IMR-90 (cell line): Measurements from ENCODE around the gene ITPKC. TPM values are rescaled to one million over a fixed set of nuclear protein-coding genes. Genes with fewer than 3 reads are reported as not detected.

Experiments used
- ATAC-seq: fragments of 200-7000 bp; cut with Tn5 transposase; 2 replicates; pipeline ENCODE4 v1.9.1; 2020; ENCODE audit warnings: low read depth, mild to moderate bottlenecking, moderate library complexity
- Bru-seq: library from RNA; stranded (reverse); fragments of 400-500 nt; gene quantifications from one replicate; lab custom pipeline; 2021; lab: Mats Ljungman, UMichigan
- BruChase-seq, 2 experiments: library from RNA; stranded (reverse); fragments of 400-500 nt; gene quantifications; one replicate each; lab custom pipeline; 2021; lab: Mats Ljungman, UMichigan
- BruUV-seq: library from RNA; stranded (reverse); fragments of 400-500 nt; replicated peaks from 2 replicates; lab custom pipeline; 2021; lab: Mats Ljungman, UMichigan
- CTCF ChIA-PET: fragments of 300-600 bp; formaldehyde crosslinking; extraction: SDS; loops from one replicate; lab custom pipeline; 2021; ENCODE audit warnings: antibody characterized with exemption; lab: Yijun Ruan, JAX
- POLR2A ChIA-PET: fragments of 300-600 bp; sonication (Branson Sonifier 250); formaldehyde crosslinking; loops from one replicate; lab custom pipeline; 2022; ENCODE audit warnings: antibody characterized with exemption; ENCODE audit not compliant: unreplicated experiment; lab: Charles Lee
- DNase-seq: peaks from one replicate; pipeline ENCODE4 v3.0.0; 2013
- H2AFZ ChIP-seq: replicated peaks from 2 replicates; pipeline ENCODE3; 2013; ENCODE audit warnings: low read length, mild to moderate bottlenecking; ENCODE audit not compliant: poor library complexity
- H2AK5ac ChIP-seq: 2 replicates; pipeline ENCODE4 v1.6.1; 2013; ENCODE audit warnings: low read depth, low read length, inconsistent platforms
- H2AK9ac ChIP-seq: replicated peaks from 2 replicates; pipeline ENCODE3; 2013; ENCODE audit warnings: mild to moderate bottlenecking, low read depth, low read length, moderate library complexity; ENCODE audit not compliant: poor library complexity
- H2BK120ac ChIP-seq: 2 replicates; pipeline ENCODE4 v1.6.1; 2013; ENCODE audit warnings: low read depth, low read length, inconsistent platforms
- H2BK15ac ChIP-seq: 3 replicates; pipeline ENCODE4 v1.6.1; 2013; ENCODE audit warnings: low read depth, low read length, inconsistent platforms
- H2BK20ac ChIP-seq: 2 replicates; pipeline ENCODE4 v1.6.1; 2013; ENCODE audit warnings: low read depth, mild to moderate bottlenecking, inconsistent platforms, low read length, moderate library complexity
- H2BK5ac ChIP-seq: 2 replicates; pipeline ENCODE4 v1.6.1; 2013; ENCODE audit warnings: mild to moderate bottlenecking, low read depth, low read length, inconsistent platforms; ENCODE audit not compliant: poor library complexity, severe bottlenecking
- H3K14ac ChIP-seq: replicated peaks from 2 replicates; pipeline ENCODE4 v1.6.1; 2013; ENCODE audit warnings: low read depth, low read length, inconsistent platforms
- H3K18ac ChIP-seq: 2 replicates; pipeline ENCODE4 v1.6.1; 2013; ENCODE audit warnings: low read depth, low read length, control low read depth
- H3K23ac ChIP-seq: 2 replicates; pipeline ENCODE4 v1.6.1; 2013; ENCODE audit warnings: low read depth, low read length, inconsistent platforms
- H3K27ac ChIP-seq: 2 replicates; pipeline ENCODE4 v1.5.1; 2013; ENCODE audit warnings: mild to moderate bottlenecking, control low read depth, low read length; ENCODE audit not compliant: insufficient read depth
- H3K27me3 ChIP-seq: 2 replicates; pipeline ENCODE4 v1.6.1; 2013; ENCODE audit warnings: low read length; ENCODE audit not compliant: control insufficient read depth, insufficient read depth
- H3K36me3 ChIP-seq: 2 replicates; pipeline ENCODE4 v1.6.1; 2013; ENCODE audit warnings: low read length, mixed read lengths; ENCODE audit not compliant: control insufficient read depth, insufficient read depth
- H3K4ac ChIP-seq: 2 replicates; pipeline ENCODE4 v1.6.1; 2013; ENCODE audit warnings: low read depth, low read length, inconsistent platforms
- H3K4me1 ChIP-seq: 2 replicates; pipeline ENCODE4 v1.6.1; 2013; ENCODE audit warnings: low read length, mixed read lengths; ENCODE audit not compliant: control insufficient read depth, insufficient read depth
- H3K4me2 ChIP-seq: 2 replicates; pipeline ENCODE4 v1.6.1; 2013; ENCODE audit warnings: low read depth, mild to moderate bottlenecking, control low read depth, low read length, moderate library complexity
- H3K4me3 ChIP-seq: 2 replicates; pipeline ENCODE4 v1.5.1; 2013; ENCODE audit warnings: low read depth, mild to moderate bottlenecking, control low read depth, low read length, moderate library complexity; ENCODE audit not compliant: insufficient read depth
- H3K56ac ChIP-seq: 2 replicates; pipeline ENCODE4 v1.6.1; 2013; ENCODE audit warnings: low read length, inconsistent platforms; ENCODE audit not compliant: insufficient read depth; ENCODE audit errors: extremely low read depth
- H3K79me1 ChIP-seq, 2 experiments: 2 replicates each; pipeline ENCODE4 v1.6.1; 2013; ENCODE audit warnings: low read length in 2 of 2, inconsistent platforms in 1 of 2, low read depth in 1 of 2
- H3K9ac ChIP-seq: 2 replicates; pipeline ENCODE4 v1.6.1; 2013; ENCODE audit warnings: low read depth, low read length, control low read depth
- H3K9me1 ChIP-seq: 2 replicates; pipeline ENCODE4 v1.6.1; 2013; ENCODE audit warnings: low read length, inconsistent platforms; ENCODE audit not compliant: insufficient read depth
- H3K9me3 ChIP-seq: 2 replicates; pipeline ENCODE4 v1.6.1; 2013; ENCODE audit warnings: low read length; ENCODE audit not compliant: control insufficient read depth, insufficient read depth
- H4K20me1 ChIP-seq: 2 replicates; pipeline ENCODE4 v1.6.1; 2013; ENCODE audit warnings: low read length, inconsistent platforms; ENCODE audit not compliant: insufficient read depth
- H4K5ac ChIP-seq: 2 replicates; pipeline ENCODE4 v1.6.1; 2013; ENCODE audit warnings: mild to moderate bottlenecking, low read depth, low read length, control low read depth
- H4K8ac ChIP-seq, 2 experiments: 2 replicates each; pipeline ENCODE4 v1.6.1; 2013; ENCODE audit warnings: low read depth in 2 of 2, low read length in 2 of 2, control low read depth in 1 of 2, inconsistent platforms in 1 of 2
- H4K91ac ChIP-seq: 2 replicates; pipeline ENCODE4 v1.6.1; 2013; ENCODE audit warnings: low read depth, low read length, inconsistent platforms; ENCODE audit not compliant: insufficient read depth
- BHLHE40 ChIP-seq: fragments of 150-350 bp; IDR thresholded peaks from 2 replicates; pipeline ENCODE4 v1.6.1; 2016; ENCODE audit warnings: mild to moderate bottlenecking, low read depth, low read length
- CHD1 ChIP-seq: IDR thresholded peaks from 2 replicates; pipeline ENCODE4 v1.6.1; 2012; ENCODE audit warnings: low read depth, low read length, improper control_type of control experiment
- CTCF ChIP-seq: conservative IDR thresholded peaks from 2 replicates; pipeline ENCODE4 v1.5.1; 2012; ENCODE audit warnings: mild to moderate bottlenecking, low read depth, low read length, improper control_type of control experiment
- ELK1 ChIP-seq: fragments of 150-350 bp; IDR thresholded peaks from 2 replicates; pipeline ENCODE4 v1.6.1; 2016; ENCODE audit warnings: low read depth, mild to moderate bottlenecking, low read length, moderate library complexity, borderline replicate concordance
- FOS ChIP-seq: fragments of 150-350 bp; IDR thresholded peaks from 2 replicates; pipeline ENCODE4 v1.6.1; 2016; ENCODE audit warnings: low read depth, low read length
- MAFK ChIP-seq: IDR thresholded peaks from 2 replicates; pipeline ENCODE4 v1.6.1; 2012; ENCODE audit warnings: low read depth, low read length, improper control_type of control experiment
- MXI1 ChIP-seq: IDR thresholded peaks from 2 replicates; pipeline ENCODE4 v1.6.1; 2012; ENCODE audit warnings: low read depth, mild to moderate bottlenecking, low read length, moderate library complexity, borderline replicate concordance
- RAD21 ChIP-seq: IDR thresholded peaks from 2 replicates; pipeline ENCODE4 v1.6.1; 2012; ENCODE audit warnings: low read length, improper control_type of control experiment
- RCOR1 ChIP-seq: IDR thresholded peaks from 2 replicates; pipeline ENCODE4 v1.6.1; 2012; ENCODE audit warnings: mild to moderate bottlenecking, low read length, improper control_type of control experiment; ENCODE audit not compliant: insufficient replicate concordance
- RFX5 ChIP-seq: IDR thresholded peaks from 2 replicates; pipeline ENCODE4 v1.8.0; 2012; ENCODE audit warnings: low read depth, mild to moderate bottlenecking, low read length, moderate library complexity
- SMC3 ChIP-seq: fragments of 150-350 bp; IDR thresholded peaks from 2 replicates; pipeline ENCODE4 v1.6.1; 2016; ENCODE audit warnings: low read depth, mild to moderate bottlenecking, antibody characterized with exemption, low read length, moderate library complexity
- WGBS, 2 experiments: methylation state at CpG; one replicate each; pipeline versions ENCODE4 v1.1.5 to v1.1.7; 2013; ENCODE audit warnings: missing lambda C conversion rate in 2 of 2; ENCODE audit not compliant: insufficient read length in 1 of 2; ENCODE audit errors: extremely low coverage in 2 of 2; 5-methylcytosine and 5-hydroxymethylcytosine counted together
- dilution Hi-C: fragments of 300-500 bp; cut with HindIII; formaldehyde crosslinking; loops from one replicate; pipeline ENCODE4 v1.14.3; 2018; ENCODE audit warnings: low sequenced_read_pairs; ENCODE audit not compliant: unreplicated experiment
- in situ Hi-C: fragments of 300-500 bp; cut with MboI; formaldehyde crosslinking; loops from 3 replicates; pipeline ENCODE4 v1.14.3; 2019; ENCODE audit warnings: low sequenced_read_pairs, inconsistent platforms, mixed read lengths
- intact Hi-C: fragments of 100-400 bp; cut with micrococcal nuclease; formaldehyde crosslinking; loops from 2 replicates; pipeline ENCODE4 v1.10.0; 2022
- long read RNA-seq: library from polyadenylated mRNA; unstranded; transcript quantifications from one replicate; pipeline ENCODE4 v2.0.0, GENCODE V29; 2021; ENCODE audit not compliant: unreplicated experiment
- polyA plus RNA-seq, 3 experiments: library from polyadenylated mRNA; depleted of rRNA; stranded (reverse); fragments of >200 nt; gene quantifications; 2 replicates each; pipeline ENCODE4 v1.2.3, GENCODE V29; 2012; ENCODE audit warnings: low replicate concordance in 1 of 3
- total RNA-seq: library from RNA; depleted of rRNA; stranded (reverse); fragments of >200 nt; gene quantifications from 2 replicates; pipeline ENCODE4 v1.2.3, GENCODE V29; 2012; rRNA removed

Gene ITPKC
- total RNA-seq (7.7 and 8.6 TPM in 2 replicates), polyA plus RNA-seq (2012; rRNA removed) (8.6 and 9.4 TPM in 2 replicates), Bru-seq, nascent RNA (percentile 63 among the genes with signal in this experiment), BruChase-seq, experiment 1, labeled RNA remaining after a 6-hour chase (percentile 75 among the genes with signal in this experiment), BruChase-seq, experiment 2, labeled RNA remaining after a 2-hour chase (percentile 59 among the genes with signal in this experiment)
- polyA plus RNA-seq (2012; cell fraction: cytosol; rRNA removed), result 6.5 and 8.3 TPM in 2 replicates
- polyA plus RNA-seq (2012; cell fraction: nucleus; rRNA removed; ENCODE audit: low replicate concordance), result 6.8 and 11.6 TPM in 2 replicates
- long read RNA-seq, transcript ITPKC-201 (7 exons, 3,385 nt), result major isoform, 47 of 61 reads
- long read RNA-seq, partial matches to known transcripts, result 7 of 61 reads
- long read RNA-seq, other reads (novel, unspliced or antisense), result 7 of 61 reads

GRCh38 chr19:40716482-40717324 lies at the start of gene ITPKC, which contains the start of gene COQ8B:
ITPKC (plus strand) TSS chr19:40717112; CDS start chr19:40717136, 24 bp downstream.
COQ8B (minus strand) TSS chr19:40716886; CDS start chr19:40714632, 2,254 bp downstream.
- dilution Hi-C loops, result no loop called here
- DNase-seq (peak; percentile 96), ATAC-seq (peak; percentile 75)
- Histone ChIP-seq H2BK5ac (peak within 1 kb of the TSS; percentile 83), H3K27ac (peak within 1 kb of the TSS; percentile 96), H3K4ac (peak within 1 kb of the TSS; percentile 94), H3K27me3 (no peaks in the 10 kb centered on the region), H3K9me1 (peaks cover 10% of the 10 kb centered on the region; the same call in 1 of the 2 replicates), H4K91ac (peak within 1 kb of the TSS; percentile 77), H4K5ac (peak within 1 kb of the TSS; percentile 84), H3K14ac (peak within 1 kb of the TSS; percentile 82), H3K4me3 (peak within 1 kb of the TSS; percentile 86), H2AK5ac (peak within 1 kb of the TSS; percentile 86), H3K36me3 (peaks cover 5% of the 10 kb centered on the region; the same call in 1 of the 2 replicates), H2BK15ac (peak within 1 kb of the TSS; percentile 52), H3K4me2 (peak within 1 kb of the TSS; percentile 91), H3K56ac (peak within 1 kb of the TSS; percentile 86), H3K9me3 (no peaks in the 10 kb centered on the region), H3K18ac (peak within 1 kb of the TSS; percentile 70), H4K20me1 (peaks cover 16% of the 10 kb centered on the region; the same call in 1 of the 2 replicates), H3K23ac (peak within 1 kb of the TSS; percentile 97), H2AFZ (peak within 1 kb of the TSS; percentile 90), H2BK20ac (peak within 1 kb of the TSS; percentile 86), H2BK120ac (peak within 1 kb of the TSS; percentile 95), H3K4me1 (peaks cover 9% of the 10 kb centered on the region), H3K9ac (peak within 1 kb of the TSS; percentile 97), H3K79me1 (peaks cover 14 to 61% of the 10 kb centered on the region in 2 experiments; a peak in 3 of 4 replicates), H4K8ac (peak within 1 kb of the TSS; percentile 70 to 77), H2AK9ac (peak within 1 kb of the TSS; percentile 90)
- intact Hi-C loops, result loop anchor here (2.0 to 5.0 kb wide), 2 partner anchors 34 to 81 kb away; partner anchors contain the start of genes ACTMAP, EGLN2 and SNRPA
- WGBS, 2 experiments, result 1% methylated on average over 22 of the region's 76 CpGs; no CpG with 5 or more reads in 1 of the 2 experiments
- BruUV-seq, result no TSS peak
- POLR2A ChIA-PET, result no interaction called here
- in situ Hi-C loops, result no loop called here
- CTCF ChIA-PET, result interaction anchor here (0.9 kb wide), 1 partner anchor 29 kb away, joined by 4 read pairs; no protein-coding TSS in a partner anchor
- TF ChIP-seq MAFK (no peak), RAD21 (no peak), MXI1 (peak; percentile 66; the same call in 1 of the 2 replicates), SMC3 (no peak), BHLHE40 (0 out of 2 replicates have a peak, but pooled peaks have one; percentile 4), FOS (no peak), RCOR1 (no peak), CHD1 (no peak; the same call in 1 of the 2 replicates), CTCF (0 out of 2 replicates have a peak, but pooled peaks have one; percentile 8), ELK1 (no peak), RFX5 (no peak)
